A549 (cell line): ENCODE data around the gene THOC1. TPM values are rescaled to one million over a fixed set of nuclear protein-coding genes. Genes with fewer than 3 reads are reported as not detected.

Experiments used
- ATAC-seq, 2 experiments: fragments of 200-7000 bp in 1 of 2; fragments of >200 bp in 1 of 2; cut with Nextera tagmentation in 1 of 2; cut with Tn5 transposase in 1 of 2; 3 replicates each; pipeline versions ENCODE4 v1.8.0 to v1.9.1; 2018 to 2020; ENCODE audit warnings: mild to moderate bottlenecking in 1 of 2, moderate library complexity in 1 of 2
- CTCF ChIA-PET: fragments of 300-600 bp; sonication (Branson Sonifier 250); formaldehyde crosslinking; extraction: SDS; loops from one replicate; lab custom pipeline; 2021; ENCODE audit warnings: antibody characterized with exemption, inconsistent platforms; lab: Yijun Ruan, JAX
- POLR2A ChIA-PET: fragments of 350-600 bp; formaldehyde crosslinking; extraction: SDS; loops from one replicate; lab custom pipeline; 2021; ENCODE audit warnings: antibody characterized with exemption, inconsistent platforms; lab: Yijun Ruan, JAX
- DNase-seq, 2 experiments: peaks; one replicate each; pipeline versions ENCODE4 v3.0.0 to v3.0.0-alpha.2; 2011 to 2016; ENCODE audit warnings: low read depth in 1 of 2, low spot score in 1 of 2
- FAIRE-seq: peaks from 2 replicates; lab custom pipeline; 2011; peaks lifted over from hg19 to GRCh38; lab: Jason Lieb, UNC
- H3K27ac ChIP-seq, 2 experiments: fragments of >200 bp; sonication (Bioruptor Twin); formaldehyde crosslinking; 3 replicates each; pipeline ENCODE4 v1.5.1; 2016 to 2017
- H3K4me1 ChIP-seq: fragments of >200 bp; sonication (Bioruptor Twin); formaldehyde crosslinking; 3 replicates; pipeline ENCODE4 v1.6.1; 2016
- H3K4me2 ChIP-seq: fragments of >200 bp; sonication (Bioruptor Twin); formaldehyde crosslinking; 3 replicates; pipeline ENCODE4 v1.6.1; 2016
- H3K4me3 ChIP-seq: fragments of >200 bp; sonication (Bioruptor Twin); formaldehyde crosslinking; 3 replicates; pipeline ENCODE4 v1.5.1; 2016
- H3K9me3 ChIP-seq: fragments of >200 bp; sonication (Bioruptor Twin); formaldehyde crosslinking; 3 replicates; pipeline ENCODE4 v1.6.1; 2016
- ATOH8 ChIP-seq: fragments of 250-450 bp; sonication (Bioruptor Pico); IDR thresholded peaks from 2 replicates; pipeline ENCODE4 v1.5.0; 2020; ENCODE audit warnings: low read depth, mild to moderate bottlenecking, moderate library complexity
- CBX2 ChIP-seq: fragments of 200-600 bp; sonication (generic); IDR thresholded peaks from 2 replicates; pipeline ENCODE4 v1.6.1; 2016; ENCODE audit warnings: low read depth, mild to moderate bottlenecking, borderline replicate concordance
- CEBPB ChIP-seq, 2 experiments: fragments of >200 bp in 1 of 2; sonication (Bioruptor Twin) in 1 of 2; formaldehyde crosslinking in 1 of 2; IDR thresholded peaks; 2 replicates each; pipeline ENCODE4 v1.6.1; 2012 to 2016
- EHF ChIP-seq: fragments of 250-450 bp; sonication (Bioruptor Pico); IDR thresholded peaks from 2 replicates; pipeline ENCODE4 v1.5.0; 2020; ENCODE audit warnings: mild to moderate bottlenecking
- EHMT2 ChIP-seq: fragments of 200-600 bp; sonication (generic); IDR thresholded peaks from 2 replicates; pipeline ENCODE4 v1.6.1; 2016; ENCODE audit warnings: antibody characterized with exemption, low read depth, mild to moderate bottlenecking, moderate library complexity
- ELK1 ChIP-seq: fragments of 150-350 bp; IDR thresholded peaks from 2 replicates; pipeline ENCODE4 v1.6.1; 2014; ENCODE audit warnings: low read depth, mild to moderate bottlenecking, low read length
- ESRRA ChIP-seq: fragments of 150-350 bp; IDR thresholded peaks from 2 replicates; pipeline ENCODE4 v1.6.1; 2014; ENCODE audit warnings: mild to moderate bottlenecking, low read length, borderline replicate concordance
- GATA3 ChIP-seq: IDR thresholded peaks from 2 replicates; pipeline ENCODE4 v1.6.1; 2012; ENCODE audit warnings: borderline replicate concordance
- HDAC2 ChIP-seq: fragments of 200-600 bp; sonication (generic); IDR thresholded peaks from 2 replicates; pipeline ENCODE4 v1.6.1; 2016
- HOXB13 ChIP-seq: fragments of 250-450 bp; sonication (Bioruptor Pico); IDR thresholded peaks from 2 replicates; pipeline ENCODE4 v1.5.0; 2020; ENCODE audit warnings: low read depth, mild to moderate bottlenecking, moderate library complexity
- HOXB5 ChIP-seq: fragments of 250-450 bp; sonication (Bioruptor Pico); IDR thresholded peaks from 2 replicates; pipeline ENCODE4 v1.5.0; 2020; ENCODE audit warnings: mild to moderate bottlenecking, moderate library complexity
- JUN ChIP-seq, 2 experiments: fragments of >200 bp; sonication (Bioruptor Twin); formaldehyde crosslinking; IDR thresholded peaks; 2 replicates in 1 of 2; 3 replicates in 1 of 2; pipeline ENCODE4 v1.6.1; 2016 to 2017
- MAZ ChIP-seq: fragments of 150-350 bp; IDR thresholded peaks from 2 replicates; pipeline ENCODE4 v1.6.1; 2014; ENCODE audit warnings: antibody characterized with exemption, low read depth, low read length, borderline replicate concordance
- MYC ChIP-seq: IDR thresholded peaks from 2 replicates; pipeline ENCODE4 v1.6.1; 2012; ENCODE audit warnings: mild to moderate bottlenecking, inconsistent platforms, low read length, improper control_type of control experiment, borderline replicate concordance
- NFE2L2 ChIP-seq: fragments of 150-350 bp; conservative IDR thresholded peaks from 2 replicates; pipeline ENCODE4 v1.6.1; 2014; ENCODE audit warnings: low read length
- NPAS2 ChIP-seq: fragments of 250-450 bp; sonication (Bioruptor Pico); IDR thresholded peaks from 2 replicates; pipeline ENCODE4 v1.8.0; 2022; ENCODE audit warnings: mild to moderate bottlenecking, moderate library complexity, borderline replicate concordance
- PBX3 ChIP-seq: IDR thresholded peaks from 2 replicates; pipeline ENCODE4 v1.6.1; 2012
- POLR2AphosphoS2 ChIP-seq: conservative IDR thresholded peaks from 2 replicates; pipeline ENCODE4 v1.6.1; 2012; ENCODE audit warnings: low read length, improper control_type of control experiment, inconsistent platforms
- RARB ChIP-seq: fragments of 250-450 bp; sonication (Bioruptor Pico); IDR thresholded peaks from 2 replicates; pipeline ENCODE4 v1.8.0; 2021; ENCODE audit warnings: mild to moderate bottlenecking, moderate library complexity
- RCOR1 ChIP-seq: fragments of 150-350 bp; IDR thresholded peaks from 2 replicates; pipeline ENCODE4 v1.6.1; 2014; ENCODE audit warnings: antibody characterized with exemption, low read length, low read depth
- RFX5 ChIP-seq: fragments of 450-650 bp; IDR thresholded peaks from 2 replicates; pipeline ENCODE4 v1.7.1; 2014; ENCODE audit warnings: antibody characterized with exemption, mild to moderate bottlenecking, moderate library complexity
- SREBF2 ChIP-seq: fragments of 450-650 bp; IDR thresholded peaks from 2 replicates; pipeline ENCODE4 v1.6.1; 2014; ENCODE audit warnings: mild to moderate bottlenecking, moderate library complexity
- TFCP2L1 ChIP-seq: fragments of 250-450 bp; sonication (Bioruptor Pico); IDR thresholded peaks from 2 replicates; pipeline ENCODE4 v1.5.0; 2021; ENCODE audit warnings: mild to moderate bottlenecking
- ZC3H11A ChIP-seq: fragments of 450-650 bp; IDR thresholded peaks from 2 replicates; pipeline ENCODE4 v1.6.1; 2014; ENCODE audit warnings: antibody characterized with exemption, mild to moderate bottlenecking
- WGBS: methylation state at CpG from one replicate; pipeline ENCODE4 v1.1.6; 2017; ENCODE audit errors: missing lambda C conversion rate; 5-methylcytosine and 5-hydroxymethylcytosine counted together
- polyA plus RNA-seq, 4 experiments: library from polyadenylated mRNA; depleted of rRNA in 3 of 4; stranded (reverse); fragments of >200 nt; fragmentation: RNase III in 1 of 4; extraction: RNeasy Plus Mini Kit Qiagen cat#74134 plus additional on column Dnase treatment in 1 of 4; gene quantifications; 2 replicates in 3 of 4; 3 replicates in 1 of 4; pipeline ENCODE4 v1.2.3, GENCODE V29; 2011 to 2017
- TF ChIP-seq, protein P1 (sequence below): IDR thresholded peaks from 2 replicates; pipeline ENCODE4 v1.6.1; 2012
- TF ChIP-seq, protein P2 (sequence below): fragments of >200 bp; sonication (Bioruptor Twin); formaldehyde crosslinking; IDR thresholded peaks from 3 replicates; pipeline ENCODE4 v1.5.1; 2016

The THOC1 gene
- polyA plus RNA-seq, 2 of the 4 experiments (the other 2 are of a cell fraction) = 31.2 to 62.6 TPM

- no peak for DNase-seq
- H3K4me3 ChIP-seq = no peak overlapping the region
- WGBS = 83% methylated on average over 4 of the region's 6 CpGs
- FAIRE-seq = no peak
- H3K27ac ChIP-seq = no peak overlapping the region
- no peak overlapping the region for H3K4me2 ChIP-seq
- peaks cover 5% of the 10 kb centered on the region; the same call in 1 of the 3 replicates for H3K4me1 ChIP-seq
- no peak for TF ChIP-seq POLR2AphosphoS2
- TF ChIP-seq HDAC2 = no peak
- TF ChIP-seq, protein P1, sequence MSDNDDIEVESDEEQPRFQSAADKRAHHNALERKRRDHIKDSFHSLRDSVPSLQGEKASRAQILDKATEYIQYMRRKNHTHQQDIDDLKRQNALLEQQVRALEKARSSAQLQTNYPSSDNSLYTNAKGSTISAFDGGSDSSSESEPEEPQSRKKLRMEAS = no peak
- TF ChIP-seq ELK1 = no peak
- no peak for TF ChIP-seq RFX5
- no peak for TF ChIP-seq SREBF2
- no peak for TF ChIP-seq RARB (CRISPR knock-in tag)
- no peak for TF ChIP-seq EHMT2
- TF ChIP-seq MAZ = no peak
- no peak for TF ChIP-seq MYC
- TF ChIP-seq ATOH8 (CRISPR knock-in tag) = no peak
- no peak for TF ChIP-seq TFCP2L1 (CRISPR knock-in tag)
- no peaks in the 10 kb centered on the region for H3K9me3 ChIP-seq
- CTCF ChIA-PET = interaction anchor here (1.5 kb wide), 1 partner anchor 47 kb away, joined by 3 read pairs; no protein-coding TSS in a partner anchor
- POLR2A ChIA-PET = no interaction called here
- ATAC-seq = no peak
These were observed 49.8 kb upstream of the THOC1 start for GRCh38 chr18:317618-318017.

GRCh38 chr18:316393-316792 lies 48.5 kb upstream of the THOC1 start:
- DNase-seq (no peak), FAIRE-seq (no peak), ATAC-seq (no peak)
- POLR2A ChIA-PET = no interaction called here
- Histone ChIP-seq H3K4me3 (no peak overlapping the region), H3K27ac (no peak overlapping the region), H3K4me2 (no peak overlapping the region), H3K4me1 (no peaks in the 10 kb centered on the region), H3K9me3 (no peaks in the 10 kb centered on the region)
- 62% methylated on average over 8 of the region's 8 CpGs for WGBS
- no peak for TF ChIP-seq RCOR1
- no peak for TF ChIP-seq GATA3
- no peak for TF ChIP-seq ZC3H11A
- TF ChIP-seq NFE2L2 = no peak
- TF ChIP-seq NPAS2 (CRISPR knock-in tag) = no peak
- TF ChIP-seq EHF (CRISPR knock-in tag) = no peak
- TF ChIP-seq PBX3 = no peak
- no peak for TF ChIP-seq HOXB5 (CRISPR knock-in tag)
- no peak for TF ChIP-seq MAZ
- TF ChIP-seq CBX2 = no peak
- no peak for TF ChIP-seq CEBPB (IDR thresholded peaks at IDR 0.05)
- TF ChIP-seq HOXB13 (CRISPR knock-in tag) = no peak
- TF ChIP-seq ESRRA = no peak
- TF ChIP-seq, protein P2, sequence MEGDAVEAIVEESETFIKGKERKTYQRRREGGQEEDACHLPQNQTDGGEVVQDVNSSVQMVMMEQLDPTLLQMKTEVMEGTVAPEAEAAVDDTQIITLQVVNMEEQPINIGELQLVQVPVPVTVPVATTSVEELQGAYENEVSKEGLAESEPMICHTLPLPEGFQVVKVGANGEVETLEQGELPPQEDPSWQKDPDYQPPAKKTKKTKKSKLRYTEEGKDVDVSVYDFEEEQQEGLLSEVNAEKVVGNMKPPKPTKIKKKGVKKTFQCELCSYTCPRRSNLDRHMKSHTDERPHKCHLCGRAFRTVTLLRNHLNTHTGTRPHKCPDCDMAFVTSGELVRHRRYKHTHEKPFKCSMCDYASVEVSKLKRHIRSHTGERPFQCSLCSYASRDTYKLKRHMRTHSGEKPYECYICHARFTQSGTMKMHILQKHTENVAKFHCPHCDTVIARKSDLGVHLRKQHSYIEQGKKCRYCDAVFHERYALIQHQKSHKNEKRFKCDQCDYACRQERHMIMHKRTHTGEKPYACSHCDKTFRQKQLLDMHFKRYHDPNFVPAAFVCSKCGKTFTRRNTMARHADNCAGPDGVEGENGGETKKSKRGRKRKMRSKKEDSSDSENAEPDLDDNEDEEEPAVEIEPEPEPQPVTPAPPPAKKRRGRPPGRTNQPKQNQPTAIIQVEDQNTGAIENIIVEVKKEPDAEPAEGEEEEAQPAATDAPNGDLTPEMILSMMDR = no peak
- TF ChIP-seq JUN (IDR thresholded peaks at IDR 0.05) = no peak
- CTCF ChIA-PET = interaction anchor here (1.5 kb wide), 1 partner anchor 48 kb away, joined by 3 read pairs; no protein-coding TSS in a partner anchor
